Small intestine (tissue), 7 donors: Measurements from ENCODE around the gene CAPN14. TPM values are rescaled to one million over a fixed set of nuclear protein-coding genes. Genes with fewer than 3 reads are reported as not detected.

ENCODE experiments used
- DNase-seq, 2 donors: peaks; one replicate each; pipeline versions ENCODE4 v3.0.0 to v3.0.0-alpha.2; 2013
- FAIRE-seq: peaks from 2 replicates; lab custom pipeline; 2012; peaks lifted over from hg19 to GRCh38; lab: Jason Lieb, UNC
- H3K27ac ChIP-seq, 3 donors: one replicate each; pipeline ENCODE4 v1.5.1; 2013; ENCODE audit warnings: low read length in 2 of 3, mild to moderate bottlenecking in 2 of 3, control low read depth in 1 of 3, inconsistent platforms in 1 of 3, low read depth in 1 of 3, moderate library complexity in 1 of 3
- H3K27me3 ChIP-seq, 3 donors: one replicate each; pipeline ENCODE4 v1.6.1; 2013; ENCODE audit warnings: low read length in 3 of 3, inconsistent platforms in 1 of 3; ENCODE audit not compliant: control insufficient read depth in 3 of 3, insufficient read depth in 3 of 3
- H3K36me3 ChIP-seq, 3 donors: one replicate each; pipeline ENCODE4 v1.6.1; 2013; ENCODE audit warnings: low read length in 3 of 3, inconsistent platforms in 1 of 3, low read depth in 1 of 3, mild to moderate bottlenecking in 1 of 3, moderate library complexity in 1 of 3; ENCODE audit not compliant: control insufficient read depth in 3 of 3, insufficient read depth in 2 of 3
- H3K4me1 ChIP-seq, 3 donors: one replicate each; pipeline ENCODE4 v1.6.1; 2013; ENCODE audit warnings: low read length in 2 of 3, inconsistent platforms in 1 of 3, low read depth in 1 of 3, mild to moderate bottlenecking in 1 of 3, moderate library complexity in 1 of 3; ENCODE audit not compliant: control insufficient read depth in 3 of 3, insufficient read depth in 2 of 3
- H3K4me3 ChIP-seq, 3 donors: one replicate each; pipeline ENCODE4 v1.5.1; 2013; ENCODE audit warnings: low read length in 3 of 3, control low read depth in 1 of 3, inconsistent platforms in 1 of 3, low read depth in 1 of 3, mild to moderate bottlenecking in 1 of 3, moderate library complexity in 1 of 3
- H3K9me3 ChIP-seq, 2 donors: one replicate each; pipeline ENCODE4 v1.6.1; 2013; ENCODE audit warnings: low read depth in 1 of 2, low read length in 1 of 2; ENCODE audit not compliant: control insufficient read depth in 2 of 2, insufficient read depth in 1 of 2
- WGBS, 3 donors: extraction: QIAGEN DNeasy Blood & Tissue Kit; methylation state at CpG; one replicate each; pipeline ENCODE4 v1.1.7; 2013; 5-methylcytosine and 5-hydroxymethylcytosine counted together
- polyA plus RNA-seq, 4 donors: library from polyadenylated mRNA; stranded (reverse) in 3 of 4; unstranded in 1 of 4; fragments of 200-250 nt in 3 of 4; fragments of 120-200 nt in 1 of 4; gene quantifications; one replicate each; pipeline versions ENCODE4 v1.2.1 to v1.2.3, GENCODE V29; 2013
- donor health status: healthy with polysubstance abuse.
- donor health status: control.
- donor health status: control.
- donor health status: Bipolar disorder and iron deficiency.
- donor health status: healthy.

Gene CAPN14
- polyA plus RNA-seq, 4 donors: 0.06 to 0.15 TPM; not detected in 2

DNA sequence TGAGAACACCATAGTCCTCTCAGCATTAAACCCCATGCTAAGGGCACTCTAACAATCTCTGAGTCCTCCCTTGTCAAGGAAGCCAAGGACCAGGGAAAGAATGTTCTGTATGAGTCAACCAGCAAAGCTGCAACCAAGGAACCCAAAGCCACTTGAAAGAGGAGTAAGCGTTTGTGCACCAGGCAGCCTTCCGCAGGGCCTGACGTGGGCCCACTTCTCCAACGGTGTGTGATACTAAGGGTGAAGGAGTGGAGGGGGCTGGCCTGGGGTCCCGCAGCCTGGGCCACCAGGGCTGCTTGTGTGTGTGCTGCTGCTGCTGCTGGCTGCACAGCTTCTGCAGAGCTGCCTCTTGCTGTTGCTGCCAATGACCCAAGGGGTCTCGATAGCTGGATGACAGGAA, 49.0 kb downstream of the CAPN14 start:
- H3K27ac ChIP-seq: no peak overlapping the region
- H3K27me3 ChIP-seq: peaks cover 0 to 6% (median 0%) of the 10 kb centered on the region in 3 donors
- DNase-seq (no peak), FAIRE-seq (no peak)
- H3K36me3 ChIP-seq: no peaks in the 10 kb centered on the region
- WGBS, 3 donors: 82 to 84% (median 84%) methylated on average over 6 of the region's 6 CpGs
- no peaks in the 10 kb centered on the region for H3K9me3 ChIP-seq
- H3K4me3 ChIP-seq: no peak overlapping the region
- no peaks in the 10 kb centered on the region for H3K4me1 ChIP-seq

- Histone ChIP-seq H3K4me3 (no peak overlapping the region), H3K27me3 (peaks cover 0 to 6% (median 0%) of the 10 kb centered on the region in 3 donors), H3K36me3 (no peaks in the 10 kb centered on the region), H3K4me1 (no peaks in the 10 kb centered on the region), H3K9me3 (no peaks in the 10 kb centered on the region), H3K27ac (no peak overlapping the region)
- 63 to 79% (median 74%) methylated on average over 1 of the region's 1 CpG for WGBS, 3 donors
- DNase-seq (no peak), FAIRE-seq (no peak)
Measured at GRCh38 chr2:31166925-31167324, 50.4 kb downstream of the CAPN14 start.

- FAIRE-seq (no peak), DNase-seq (no peak)
- no peaks in the 10 kb centered on the region for H3K4me1 ChIP-seq
- no peaks in the 10 kb centered on the region for H3K9me3 ChIP-seq
- WGBS, 3 donors: 61 to 67% (median 64%) methylated on average over 6 of the region's 6 CpGs
- peaks cover 0 to 2% (median 2%) of the 10 kb centered on the region in 3 donors for H3K27me3 ChIP-seq
- no peaks in the 10 kb centered on the region for H3K36me3 ChIP-seq
- no peak overlapping the region for H3K27ac ChIP-seq
- no peak overlapping the region for H3K4me3 ChIP-seq
Measured at GRCh38 chr2:31163011-31163539, 54.2 kb downstream of the CAPN14 start.

DNA sequence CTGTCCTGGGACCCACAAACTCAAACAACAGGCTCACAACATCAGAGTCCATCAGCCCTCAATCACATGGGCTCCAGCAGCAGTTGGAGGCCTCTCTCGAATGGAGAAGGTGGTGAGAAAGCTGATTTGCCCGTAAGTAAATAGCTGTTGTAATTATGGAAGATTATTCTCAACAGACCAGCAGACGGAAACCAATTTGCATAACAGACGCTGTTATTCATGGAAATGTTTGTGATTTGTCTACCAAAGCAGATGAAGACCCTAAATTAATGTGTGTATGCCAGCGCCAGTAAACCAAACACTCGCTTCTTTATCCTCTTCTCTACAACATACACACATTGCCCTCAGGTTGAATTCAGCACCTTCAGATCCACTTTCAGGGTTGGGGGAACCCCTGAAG, 55.7 kb downstream of the CAPN14 start:
- Histone ChIP-seq H3K4me3 (no peak overlapping the region), H3K27ac (no peak overlapping the region), H3K27me3 (peaks cover 0 to 2% (median 2%) of the 10 kb centered on the region in 3 donors), H3K9me3 (no peaks in the 10 kb centered on the region), H3K36me3 (no peaks in the 10 kb centered on the region), H3K4me1 (no peaks in the 10 kb centered on the region)
- WGBS, 3 donors: 82 to 89% (median 87%) methylated on average over 6 of the region's 6 CpGs
- FAIRE-seq (no peak), DNase-seq (no peak)

DNA sequence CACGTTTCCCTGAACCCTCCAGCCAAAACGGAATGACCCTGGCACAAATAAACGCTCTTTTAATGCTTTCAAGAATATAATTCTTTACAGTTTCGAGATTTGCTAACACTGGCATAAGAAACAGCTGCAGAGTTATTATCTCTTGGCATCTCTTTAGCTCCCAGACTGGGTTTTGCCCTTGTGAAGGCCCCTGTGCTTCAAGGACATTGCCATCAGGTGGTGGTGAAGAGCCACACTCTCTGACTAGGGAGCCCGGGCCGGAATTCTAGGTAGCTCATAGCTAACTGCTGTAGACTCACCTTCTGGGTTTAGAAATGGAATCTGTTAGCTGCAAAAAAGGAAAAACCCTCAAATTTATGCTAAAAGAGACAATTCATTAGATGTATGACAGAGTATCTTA, 65.8 kb downstream of the CAPN14 start:
- no peaks in the 10 kb centered on the region for H3K4me1 ChIP-seq
- 58 to 78% (median 71%) methylated on average over 6 of the region's 6 CpGs for WGBS, 3 donors
- H3K27ac ChIP-seq: no peak overlapping the region
- no peak overlapping the region for H3K4me3 ChIP-seq
- DNase-seq (no peak), FAIRE-seq (no peak)
- H3K36me3 ChIP-seq: no peaks in the 10 kb centered on the region
- peaks cover 0 to 5% (median 0%) of the 10 kb centered on the region in 3 donors for H3K27me3 ChIP-seq
- H3K9me3 ChIP-seq: no peaks in the 10 kb centered on the region

- FAIRE-seq: no peak
Measured at GRCh38 chr2:31150120-31150670, 67.1 kb downstream of the CAPN14 start.

GRCh38 chr2:31148514-31148913, 68.8 kb downstream of the CAPN14 start:
- no peak for DNase-seq
- Histone ChIP-seq H3K27ac (no peak overlapping the region), H3K36me3 (no peaks in the 10 kb centered on the region), H3K4me3 (no peak overlapping the region), H3K4me1 (no peaks in the 10 kb centered on the region), H3K9me3 (no peaks in the 10 kb centered on the region), H3K27me3 (peaks cover 0 to 8% (median 0%) of the 10 kb centered on the region in 3 donors)
- 84 to 90% (median 89%) methylated on average over 2 of the region's 2 CpGs for WGBS, 3 donors
- no peak for FAIRE-seq

More at GRCh38 chr2:31150120-31150670, 67.1 kb downstream of the CAPN14 start:
- no peak for DNase-seq
- no peaks in the 10 kb centered on the region for H3K36me3 ChIP-seq
- H3K27ac ChIP-seq: no peak overlapping the region
- WGBS, 3 donors: 76 to 89% (median 83%) methylated on average over 6 of the region's 6 CpGs
- no peak overlapping the region for H3K4me3 ChIP-seq
- H3K9me3 ChIP-seq: no peaks in the 10 kb centered on the region
- no peaks in the 10 kb centered on the region for H3K4me1 ChIP-seq
- H3K27me3 ChIP-seq: peaks cover 0 to 7% (median 0%) of the 10 kb centered on the region in 3 donors

GRCh38 chr2:31147645-31148044, 69.7 kb downstream of the CAPN14 start:
- Histone ChIP-seq H3K4me1 (no peaks in the 10 kb centered on the region), H3K4me3 (no peak overlapping the region), H3K27me3 (peaks cover 0 to 8% (median 0%) of the 10 kb centered on the region in 3 donors), H3K9me3 (no peaks in the 10 kb centered on the region), H3K36me3 (no peaks in the 10 kb centered on the region), H3K27ac (no peak overlapping the region)
- WGBS, 3 donors: 83 to 85% (median 85%) methylated on average over 5 of the region's 5 CpGs
- FAIRE-seq (no peak), DNase-seq (no peak)
